T-helper 1 cell (primary cell): ENCODE measurements around the gene OR4C13.
"Not testable (repeated sequence)": the region's sequence is repeated elsewhere in the genome, so short reads cannot be mapped to it uniquely, and the experiment has no call there.

Source experiments
- DNase-seq, 5 donors: peaks; one replicate each; pipeline ENCODE4 v3.0.0-alpha.2; 2012 to 2020
- total RNA-seq, 4 donors: gene quantifications; one replicate each; lab custom pipeline; 2026; lab: John Stamatoyannopoulos, UW

OR4C13 gene
- 0 reads per million in 4 donors for total RNA-seq

- DNase-seq: no peak
These were observed at the start of gene OR4C13 for GRCh38 chr11:49952091-49952490. Gene OR4C13 (plus strand): TSS chr11:49952391. CDS start chr11:49952423, 32 bp downstream.

- not testable (repeated sequence) for DNase-seq
These were observed 40.7 kb upstream of the OR4C13 start for GRCh38 chr11:49911516-49911915.

DNA sequence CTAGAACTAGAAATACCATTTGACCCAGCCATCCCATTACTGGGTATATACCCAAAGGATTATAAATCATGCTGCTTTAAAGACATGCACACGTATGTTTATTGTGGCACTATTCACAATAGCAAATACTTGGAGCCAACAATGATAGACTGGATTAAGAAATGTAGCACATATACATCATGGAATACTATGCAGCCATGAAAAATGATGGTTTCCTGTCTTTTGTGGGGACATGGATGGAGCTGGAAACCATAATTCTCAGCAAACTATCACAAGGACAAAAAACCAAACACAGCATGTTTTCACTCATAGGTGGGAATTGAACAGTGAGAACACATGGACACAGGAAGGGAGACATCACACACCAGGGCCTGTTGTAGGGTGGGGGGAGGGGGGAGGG, 3.5 kb upstream of the OR4C13 start:
- not testable (repeated sequence) for DNase-seq

DNA sequence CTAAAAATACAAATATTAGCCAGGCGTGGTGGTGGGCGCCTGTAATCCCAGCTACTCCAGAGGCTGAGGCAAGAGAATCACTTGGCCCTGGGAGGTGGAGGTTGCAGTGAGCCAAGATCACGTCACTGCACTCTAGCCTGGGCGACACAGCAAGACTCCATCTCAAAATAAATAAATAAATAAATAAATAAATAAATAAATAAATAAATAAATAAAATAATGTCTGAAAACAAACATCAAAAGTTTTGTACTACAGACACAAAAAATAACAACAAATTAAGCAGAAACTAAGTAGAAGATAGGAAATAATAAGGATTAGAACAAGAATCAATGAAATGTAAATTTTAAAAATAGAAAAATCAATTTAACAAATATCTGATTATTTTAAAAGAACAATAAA, 21.2 kb downstream of the OR4C13 start:
- DNase-seq: not testable (repeated sequence)

- DNase-seq: not testable (repeated sequence)
These were observed 30.2 kb downstream of the OR4C13 start, which contains the start of gene OR4C12 for GRCh38 chr11:49982435-49982834. Gene OR4C12 (minus strand): TSS chr11:49982535. CDS start chr11:49982501, 34 bp downstream.

- peak in 2 of 5 donors; percentile 11 to 23 for DNase-seq
These were observed 43.4 kb downstream of the OR4C13 start for GRCh38 chr11:49995565-49995964.
